Activated T-helper 1 cell treated with Interleukin-2 at 50 U/mL for 16 hours (primary cell): ENCODE data around the gene ST6GAL1.
A peak's percentile ranks its signal among the peaks of the same experiment; 100 is the strongest.

Experiments
- DNase-seq: peaks from one replicate; pipeline ENCODE4 v3.0.0-alpha.2; 2020; ENCODE audit warnings: low read depth

ST6GAL1 gene

GRCh38 chr3:187077537-187077936 is 147.2 kb downstream of the ST6GAL1 start:
- no peak for DNase-seq

- DNase-seq = no peak
Observed at GRCh38 chr3:187079090-187080022, 149.0 kb downstream of the ST6GAL1 start.

GRCh38 chr3:187080799-187081450 is 150.6 kb downstream of the ST6GAL1 start:
- DNase-seq = no peak

GRCh38 chr3:187082758-187083375 is 152.5 kb downstream of the ST6GAL1 start:
- DNase-seq = no peak

GRCh38 chr3:187084126-187084525 is 153.8 kb downstream of the ST6GAL1 start:
- DNase-seq = no peak

- no peak for DNase-seq
Observed at GRCh38 chr3:187084580-187084979, 154.3 kb downstream of the ST6GAL1 start.

GRCh38 chr3:187085021-187085666 is 154.8 kb downstream of the ST6GAL1 start:
- no peak for DNase-seq

GRCh38 chr3:187085933-187086332 is 155.6 kb downstream of the ST6GAL1 start:
- no peak for DNase-seq

GRCh38 chr3:187086831-187087230 is 156.5 kb downstream of the ST6GAL1 start:
- DNase-seq = no peak

- DNase-seq = no peak
Observed at GRCh38 chr3:187088701-187089100, 158.4 kb downstream of the ST6GAL1 start.

GRCh38 chr3:187093320-187093719 is 163.0 kb downstream of the ST6GAL1 start:
- DNase-seq = no peak

GRCh38 chr3:187098923-187099512 is 168.7 kb downstream of the ST6GAL1 start:
- no peak for DNase-seq

- DNase-seq = peak; percentile 15
Observed at GRCh38 chr3:187101184-187102072, 171.1 kb downstream of the ST6GAL1 start.

- no peak for DNase-seq
Observed at GRCh38 chr3:187102073-187102634, 171.8 kb downstream of the ST6GAL1 start.

- no peak for DNase-seq
Observed at GRCh38 chr3:187103251-187103650, 172.9 kb downstream of the ST6GAL1 start.

- no peak for DNase-seq
Observed at GRCh38 chr3:187104342-187104741, 174.0 kb downstream of the ST6GAL1 start.

- no peak for DNase-seq
Observed at GRCh38 chr3:187104933-187105332, 174.6 kb downstream of the ST6GAL1 start.

- DNase-seq = no peak
Observed at GRCh38 chr3:187105700-187106099, 175.4 kb downstream of the ST6GAL1 start.

- no peak for DNase-seq
Observed at GRCh38 chr3:187107989-187108388, 177.7 kb downstream of the ST6GAL1 start.

- no peak for DNase-seq
Observed at GRCh38 chr3:187110156-187110555, 179.8 kb downstream of the ST6GAL1 start.
